BJ (cell line): ENCODE measurements around the gene DBNDD2. TPM values are rescaled to one million over a fixed set of nuclear protein-coding genes. Genes with fewer than 3 reads are reported as not detected.

ENCODE experiments used
- CTCF ChIA-PET: fragments of 350-600 bp; formaldehyde crosslinking; extraction: SDS; loops from one replicate; lab custom pipeline; 2021; ENCODE audit warnings: antibody characterized with exemption, inconsistent platforms; lab: Yijun Ruan, JAX
- POLR2A ChIA-PET: fragments of 300-600 bp; sonication (Branson Sonifier 250); formaldehyde crosslinking; extraction: SDS; loops from one replicate; lab custom pipeline; 2021; ENCODE audit warnings: antibody characterized with exemption; lab: Charles Lee
- DNase-seq: peaks from one replicate; pipeline ENCODE4 v3.0.0-alpha.2; 2011; ENCODE audit warnings: low read depth
- H3K27me3 ChIP-seq: 2 replicates; pipeline ENCODE4 v1.6.0; 2011; ENCODE audit warnings: low read length; ENCODE audit not compliant: control insufficient read depth, insufficient read depth
- H3K36me3 ChIP-seq: 2 replicates; pipeline ENCODE4 v1.5.1; 2011; ENCODE audit warnings: low read length; ENCODE audit not compliant: control insufficient read depth, insufficient read depth
- H3K4me3 ChIP-seq: 2 replicates; pipeline ENCODE4 v1.5.1; 2011; ENCODE audit warnings: low read depth, mild to moderate bottlenecking, control low read depth, low read length
- CTCF ChIP-seq: IDR thresholded peaks from 2 replicates; pipeline ENCODE4 v1.5.1; 2011; ENCODE audit warnings: low read depth, mild to moderate bottlenecking, control low read depth, inconsistent platforms, low read length, moderate library complexity; ENCODE audit not compliant: insufficient read depth
- polyA plus RNA-seq: library from polyadenylated mRNA; depleted of rRNA; stranded (reverse); fragments of >200 nt; gene quantifications from 2 replicates; pipeline ENCODE4 v1.2.3, GENCODE V29; 2011

DBNDD2 gene
- polyA plus RNA-seq, 1 experiment: 77.0 TPM

GRCh38 chr20:45377269-45377668 lies 30.8 kb upstream of the DBNDD2 start:
- ChIA-PET POLR2A (no interaction called here), CTCF (interaction anchor here (1.2 to 13.8 kb wide), 4 partner anchors 13 to 66 kb away, joined by 4 to 101 read pairs (median 5); no protein-coding TSS in a partner anchor)
- no peak for DNase-seq
- TF ChIP-seq CTCF: no peak
- H3K36me3 ChIP-seq: peaks cover 1% of the 10 kb centered on the region; the same call in 1 of the 2 replicates
- H3K4me3 ChIP-seq: no peak overlapping the region
- H3K27me3 ChIP-seq: no peaks in the 10 kb centered on the region

GRCh38 chr20:45378191-45378590 lies 29.9 kb upstream of the DBNDD2 start, which contains the start of gene TP53TG5:
TSS of gene TP53TG5 (minus strand) at chr20:45378325. CDS start at chr20:45378236, 89 bp downstream.
- no peak for TF ChIP-seq CTCF
- Histone ChIP-seq H3K4me3 (no peak within 1 kb of the TSS), H3K27me3 (no peaks in the 10 kb centered on the region), H3K36me3 (peaks cover 1% of the 10 kb centered on the region; the same call in 1 of the 2 replicates)
- CTCF ChIA-PET: interaction anchor here (1.3 to 13.8 kb wide), 3 partner anchors 14 to 67 kb away, joined by 5 to 101 read pairs (median 5); no protein-coding TSS in a partner anchor
- POLR2A ChIA-PET: no interaction called here
- no peak for DNase-seq

GRCh38 chr20:45387274-45387673 lies 20.8 kb upstream of the DBNDD2 start:
- CTCF ChIA-PET: interaction anchor here (0.6 to 2.9 kb wide), 2 partner anchors 14 to 27 kb away, joined by 3 to 16 read pairs; no protein-coding TSS in a partner anchor
- no peak for TF ChIP-seq CTCF
- Histone ChIP-seq H3K27me3 (no peaks in the 10 kb centered on the region), H3K4me3 (no peak overlapping the region), H3K36me3 (no peaks in the 10 kb centered on the region)
- DNase-seq: no peak
- POLR2A ChIA-PET: no interaction called here

- CTCF ChIA-PET: interaction anchor here (0.6 to 1.1 kb wide), 3 partner anchors 9 to 72 kb away, joined by 3 to 5 read pairs (median 4); no protein-coding TSS in a partner anchor
Observed at GRCh38 chr20:45390931-45391330, 17.2 kb upstream of the DBNDD2 start.

GRCh38 chr20:45391559-45391958 lies 16.5 kb upstream of the DBNDD2 start:
- H3K27me3 ChIP-seq: no peaks in the 10 kb centered on the region
- no peak for TF ChIP-seq CTCF
- H3K4me3 ChIP-seq: no peak overlapping the region
- ChIA-PET CTCF (interaction anchor here (1.0 to 1.1 kb wide), 3 partner anchors 18 to 73 kb away, joined by 3 to 5 read pairs (median 3); no protein-coding TSS in a partner anchor), POLR2A (no interaction called here)
- DNase-seq: no peak
- H3K36me3 ChIP-seq: no peaks in the 10 kb centered on the region

More at GRCh38 chr20:45390931-45391330, 17.2 kb upstream of the DBNDD2 start:
- POLR2A ChIA-PET: no interaction called here
- Histone ChIP-seq H3K4me3 (no peak overlapping the region), H3K36me3 (no peaks in the 10 kb centered on the region), H3K27me3 (no peaks in the 10 kb centered on the region)
- DNase-seq: no peak
- TF ChIP-seq CTCF: no peak
